22Rv1 (cell line): ENCODE results near the gene RASSF5.

Experiments
- H3K27ac ChIP-seq: fragments of 450-650 bp; 2 replicates; pipeline ENCODE4 v1.5.1; 2017
- CTCF ChIP-seq: fragments of 450-650 bp; IDR thresholded peaks from 2 replicates; pipeline ENCODE4 v1.5.1; 2017; ENCODE audit warnings: mild to moderate bottlenecking
- ZFX ChIP-seq: fragments of 450-650 bp; IDR thresholded peaks from 2 replicates; pipeline ENCODE4 v1.6.1; 2017; ENCODE audit warnings: antibody characterized with exemption, borderline replicate concordance

Gene RASSF5

GRCh38 chr1:206590025-206590758, 82.9 kb downstream of the RASSF5 start:
- TF ChIP-seq CTCF (peak; percentile 61), ZFX (no peak)
- no peak overlapping the region for H3K27ac ChIP-seq

- H3K27ac ChIP-seq, result no peak overlapping the region
- TF ChIP-seq ZFX (no peak), CTCF (no peak)
Observed at GRCh38 chr1:206591226-206591625, 83.9 kb downstream of the RASSF5 start.

DNA sequence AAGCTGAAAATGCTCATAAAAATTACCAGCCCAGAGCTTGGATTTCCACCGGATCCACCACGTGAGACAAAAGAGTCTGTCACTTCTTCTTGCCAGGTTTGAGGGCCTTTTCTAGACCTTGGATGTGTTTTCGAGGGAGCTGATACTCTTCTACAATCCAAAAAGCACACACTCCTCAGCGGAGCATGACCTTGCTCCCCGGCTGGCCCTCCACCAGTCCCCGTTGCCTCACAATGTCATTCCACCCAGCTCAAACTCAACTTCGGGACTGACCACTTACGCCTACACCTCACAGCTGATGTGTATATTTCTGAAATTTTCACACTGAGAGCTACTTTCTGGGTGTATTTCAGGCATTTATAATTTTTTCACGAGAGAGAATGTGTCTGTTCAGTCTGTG, 84.4 kb downstream of the RASSF5 start:
- H3K27ac ChIP-seq, result no peak overlapping the region
- TF ChIP-seq CTCF (no peak), ZFX (no peak)

GRCh38 chr1:206593351-206593925, 86.1 kb downstream of the RASSF5 start:
- TF ChIP-seq ZFX (no peak), CTCF (no peak)
- no peak overlapping the region for H3K27ac ChIP-seq

DNA sequence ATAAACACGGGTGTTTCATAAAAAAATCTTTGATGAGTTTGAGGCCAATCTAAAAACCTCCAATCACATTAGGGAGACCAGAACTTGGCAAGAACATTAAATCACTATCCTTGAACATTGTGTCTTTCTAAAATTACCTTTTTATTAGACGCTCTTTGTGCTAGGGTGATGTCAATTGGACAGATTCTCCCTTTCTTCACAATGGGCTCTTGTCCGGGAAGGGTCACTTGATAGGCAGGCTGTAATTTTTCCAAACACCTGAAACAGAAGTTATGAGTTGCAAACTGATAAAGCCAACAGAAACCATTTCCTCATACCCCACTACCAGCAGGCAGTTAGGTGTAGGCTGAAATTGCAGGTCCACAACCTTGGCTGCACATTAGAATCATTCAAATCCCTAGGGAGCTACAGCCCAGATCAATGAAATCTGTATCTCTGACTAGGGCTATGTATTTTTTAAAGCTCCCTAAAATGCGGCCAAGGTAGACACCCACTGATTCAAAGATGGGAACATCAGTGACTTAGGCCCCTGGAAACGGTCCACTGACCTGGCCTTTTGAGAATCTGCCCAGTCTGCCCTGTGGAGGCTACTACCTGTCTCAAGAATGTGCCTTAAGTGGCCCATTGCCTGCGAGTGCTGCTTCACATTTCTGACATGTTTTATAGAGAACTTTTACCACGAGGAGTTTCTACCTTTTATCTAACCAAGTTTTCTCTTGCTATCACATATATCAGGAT, 88.4 kb downstream of the RASSF5 start:
- H3K27ac ChIP-seq, result no peak overlapping the region
- TF ChIP-seq ZFX, result no peak
- no peak for TF ChIP-seq CTCF

DNA sequence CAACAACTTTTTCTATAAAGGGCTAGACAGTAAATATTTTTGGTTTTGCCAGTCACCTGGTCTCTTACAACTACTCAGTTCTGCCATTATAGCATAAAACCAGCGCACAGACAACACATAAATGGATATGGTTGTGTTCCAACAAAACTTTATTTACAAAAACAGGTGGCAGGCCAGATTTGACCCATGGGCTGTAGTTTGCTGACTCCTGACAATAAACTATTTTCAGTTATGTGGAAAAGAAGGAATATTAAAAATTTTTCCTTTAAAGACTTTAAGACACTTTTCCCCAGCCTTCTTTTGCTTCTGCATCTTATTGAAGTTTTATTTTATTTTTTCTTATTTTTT, 89.0 kb downstream of the RASSF5 start:
- TF ChIP-seq CTCF (no peak), ZFX (no peak)

DNA sequence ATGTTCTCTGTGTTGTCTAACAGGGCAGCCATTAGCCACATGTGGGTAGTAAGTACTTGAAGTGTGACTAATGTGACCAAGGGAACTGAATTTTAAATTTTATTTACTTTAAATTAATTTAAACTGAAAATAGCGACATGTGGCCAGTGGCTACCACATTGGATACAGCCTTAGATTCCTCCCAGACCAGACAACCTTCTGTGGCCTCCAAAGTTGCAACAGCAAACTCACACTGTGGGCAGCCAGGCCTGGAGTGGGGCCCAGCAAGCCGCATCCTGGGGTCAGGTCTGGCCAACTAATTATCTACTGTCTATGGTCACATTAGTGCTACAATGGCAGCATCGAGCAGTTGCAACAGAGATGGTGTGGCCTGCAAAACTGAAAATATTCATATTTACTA, 93.2 kb downstream of the RASSF5 start:
- TF ChIP-seq ZFX (no peak), CTCF (no peak)
- no peak overlapping the region for H3K27ac ChIP-seq

More for the DNA sequence above, 89.0 kb downstream of the RASSF5 start:
- H3K27ac ChIP-seq, result no peak overlapping the region
